ENCODE measurements around the gene SAMD4A.
A peak's percentile ranks its signal among the peaks of the same experiment; 100 is the strongest.
"Not testable (repeated sequence)": the region's sequence is repeated elsewhere in the genome, so short reads cannot be mapped to it uniquely, and the experiment has no call there.

Gene SAMD4A

DNA sequence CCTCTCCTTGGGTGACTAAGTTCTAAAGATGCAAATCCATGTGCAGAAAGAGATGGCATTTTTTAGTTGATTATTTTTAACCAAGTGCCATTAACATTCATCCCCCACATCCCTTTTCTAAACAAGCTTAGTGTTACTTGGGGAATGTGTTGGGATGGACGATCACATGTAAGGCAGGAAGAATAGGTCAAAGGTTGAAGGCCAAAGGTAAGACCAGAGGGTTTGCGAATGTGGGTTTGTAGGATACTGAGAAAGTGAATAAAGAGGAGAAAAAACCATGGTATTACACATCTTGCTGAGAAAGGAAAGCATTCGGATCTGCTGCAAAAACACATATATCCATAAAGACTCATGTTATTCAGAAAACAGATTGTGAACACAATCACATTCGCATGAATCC is 224.1 kb downstream of the SAMD4A start:
- no peak overlapping the region for H3K4me3 Mint-ChIP-seq
- DNase-seq, result no peak
- CTCF ChIA-PET, result no interaction called here
- H3K27ac Mint-ChIP-seq, result no peak overlapping the region
- H3K9me3 Mint-ChIP-seq, result peaks cover 3% of the 10 kb centered on the region
- peaks cover 9% of the 10 kb centered on the region for H3K27me3 Mint-ChIP-seq
- H3K4me1 Mint-ChIP-seq, result no peaks in the 10 kb centered on the region
- H3K36me3 Mint-ChIP-seq, result no peaks in the 10 kb centered on the region

DNA sequence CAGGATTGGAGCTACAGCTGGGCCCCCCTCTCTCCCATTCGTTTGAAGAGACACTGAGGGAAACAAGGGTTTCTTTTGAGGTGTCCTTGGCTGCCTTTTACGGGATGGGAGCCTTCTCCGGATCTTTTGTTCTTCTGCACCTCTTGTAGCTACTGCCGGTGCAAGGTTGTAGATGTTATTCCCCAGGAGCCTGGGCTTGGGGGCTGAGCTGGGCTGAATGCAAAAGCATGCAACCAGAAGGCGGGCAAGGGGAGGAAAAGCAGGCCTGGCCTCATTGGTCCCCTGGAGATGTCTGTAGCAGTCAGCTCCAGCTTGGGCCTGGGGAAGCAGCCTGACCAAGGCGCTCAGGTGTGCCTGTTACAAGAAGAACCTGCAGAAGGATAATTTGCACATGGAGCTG is 225.4 kb downstream of the SAMD4A start:
- peaks cover 3% of the 10 kb centered on the region for H3K9me3 Mint-ChIP-seq
- no peaks in the 10 kb centered on the region for H3K4me1 Mint-ChIP-seq
- CTCF ChIA-PET, result interaction anchor here (1.1 to 3.7 kb wide), 3 partner anchors 8 to 13 kb away, joined by 3 to 17 read pairs (median 4); no protein-coding TSS in a partner anchor

DNA sequence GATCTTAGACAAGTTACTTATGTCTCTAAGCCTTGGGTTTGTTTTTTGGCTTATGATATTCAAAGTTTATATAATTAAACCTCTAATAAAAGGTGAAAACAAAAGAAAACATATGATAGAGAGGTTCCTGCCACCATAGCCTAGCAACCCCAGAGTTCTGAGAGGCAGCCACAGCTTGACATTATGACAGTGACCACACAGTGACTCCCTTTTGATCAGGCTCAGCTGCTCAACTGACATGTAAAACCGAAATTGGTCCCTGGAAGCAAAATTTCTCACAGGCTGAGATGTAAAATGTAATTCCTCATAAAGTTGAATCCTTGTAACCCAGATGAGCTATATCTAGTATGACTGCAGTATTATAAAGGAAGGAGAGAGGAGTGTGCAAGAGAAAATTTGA is 227.2 kb downstream of the SAMD4A start:
- Mint-ChIP-seq H3K36me3 (no peaks in the 10 kb centered on the region), H3K27me3 (peaks cover 26% of the 10 kb centered on the region), H3K4me1 (no peaks in the 10 kb centered on the region), H3K27ac (no peak overlapping the region), H3K4me3 (no peak overlapping the region), H3K9me3 (peaks cover 3% of the 10 kb centered on the region)
- DNase-seq, result no peak
- CTCF ChIA-PET, result interaction anchor here (1.1 to 3.7 kb wide), 4 partner anchors 9 to 20 kb away, joined by 3 to 17 read pairs (median 8); no protein-coding TSS in a partner anchor

More for the DNA sequence above, 225.4 kb downstream of the SAMD4A start:
- Mint-ChIP-seq H3K4me3 (no peak overlapping the region), H3K27me3 (peaks cover 13% of the 10 kb centered on the region), H3K27ac (no peak overlapping the region), H3K36me3 (no peaks in the 10 kb centered on the region)
- DNase-seq, result no peak

DNA sequence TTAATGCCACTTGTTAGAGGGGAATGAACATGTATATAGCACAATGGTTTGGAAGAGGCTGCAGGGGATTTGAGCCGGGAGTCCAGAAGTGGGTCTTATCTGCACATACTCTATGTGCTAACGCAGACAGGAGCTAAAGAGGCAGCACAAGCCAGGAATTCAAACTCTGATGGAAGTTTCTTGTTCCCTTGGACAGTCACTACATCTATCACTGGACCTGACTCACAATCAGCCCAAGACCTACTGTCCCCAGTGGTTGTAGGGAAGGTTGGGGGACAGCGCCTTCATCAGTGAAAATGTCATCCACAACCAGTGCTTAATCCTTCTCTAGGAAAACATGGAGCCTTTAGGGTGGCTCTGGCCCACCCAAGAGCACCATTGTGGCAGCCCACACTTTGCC is 227.9 kb downstream of the SAMD4A start:
- DNase-seq, result no peak
- CTCF ChIA-PET, result interaction anchor here (1.9 to 3.7 kb wide), 3 partner anchors 10 to 21 kb away, joined by 6 to 17 read pairs (median 11); no protein-coding TSS in a partner anchor
- Mint-ChIP-seq H3K9me3 (peaks cover 3% of the 10 kb centered on the region), H3K36me3 (no peaks in the 10 kb centered on the region), H3K4me1 (no peaks in the 10 kb centered on the region), H3K27me3 (peaks cover 29% of the 10 kb centered on the region), H3K4me3 (no peak overlapping the region), H3K27ac (no peak overlapping the region)

DNA sequence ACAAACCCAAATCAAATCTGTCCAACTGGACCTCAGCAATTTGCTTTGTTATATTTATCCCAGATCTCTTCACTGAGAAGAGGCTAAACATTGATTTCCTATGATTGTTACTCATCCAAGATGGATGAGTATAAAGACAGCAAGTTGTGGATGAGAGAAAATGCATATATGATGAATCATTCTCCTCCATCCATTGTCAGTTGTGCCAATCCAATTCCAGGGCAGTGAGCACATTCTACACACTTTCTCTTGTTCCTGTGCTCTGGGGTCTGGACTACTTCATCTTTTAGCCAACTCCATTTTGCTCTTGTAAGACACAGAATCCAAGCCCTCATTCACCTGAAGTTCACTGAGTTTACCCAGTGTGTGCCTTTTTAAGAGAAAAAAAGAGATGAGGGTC is 230.0 kb downstream of the SAMD4A start:
- peaks cover 3% of the 10 kb centered on the region for H3K9me3 Mint-ChIP-seq
- H3K4me1 Mint-ChIP-seq, result no peaks in the 10 kb centered on the region
- peaks cover 42% of the 10 kb centered on the region for H3K27me3 Mint-ChIP-seq
- H3K4me3 Mint-ChIP-seq, result no peak overlapping the region
- H3K27ac Mint-ChIP-seq, result no peak overlapping the region
- no peaks in the 10 kb centered on the region for H3K36me3 Mint-ChIP-seq
- no peak for DNase-seq
- CTCF ChIA-PET, result interaction anchor here (1.1 to 1.4 kb wide), 2 partner anchors 9 to 16 kb away, joined by 3 to 5 read pairs; no protein-coding TSS in a partner anchor

DNA sequence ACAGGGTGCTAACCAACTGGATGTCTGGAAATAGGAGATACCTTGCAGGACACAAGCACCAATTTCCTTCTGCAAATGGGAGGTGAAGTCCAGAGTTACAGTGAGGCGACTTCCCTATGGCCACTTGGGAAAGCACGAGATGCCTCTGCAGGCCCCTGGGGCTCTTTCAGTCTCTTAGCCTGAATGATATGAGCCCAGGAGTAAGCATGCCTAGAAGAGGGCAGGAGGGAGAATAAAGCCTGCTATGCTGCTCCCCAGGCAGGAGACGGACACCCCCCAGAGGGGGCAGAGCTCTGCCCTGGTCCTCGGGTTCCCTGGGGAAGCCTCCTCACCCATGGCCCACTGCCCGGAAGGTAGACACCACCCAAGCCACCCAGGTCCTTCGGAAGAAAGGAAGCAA is 230.6 kb downstream of the SAMD4A start:
- no peak overlapping the region for H3K27ac Mint-ChIP-seq
- no peak overlapping the region for H3K4me3 Mint-ChIP-seq
- no peak for DNase-seq
- CTCF ChIA-PET, result no interaction called here
- H3K4me1 Mint-ChIP-seq, result no peaks in the 10 kb centered on the region
- H3K36me3 Mint-ChIP-seq, result no peaks in the 10 kb centered on the region
- H3K27me3 Mint-ChIP-seq, result peaks cover 47% of the 10 kb centered on the region
- H3K9me3 Mint-ChIP-seq, result peaks cover 3% of the 10 kb centered on the region

DNA sequence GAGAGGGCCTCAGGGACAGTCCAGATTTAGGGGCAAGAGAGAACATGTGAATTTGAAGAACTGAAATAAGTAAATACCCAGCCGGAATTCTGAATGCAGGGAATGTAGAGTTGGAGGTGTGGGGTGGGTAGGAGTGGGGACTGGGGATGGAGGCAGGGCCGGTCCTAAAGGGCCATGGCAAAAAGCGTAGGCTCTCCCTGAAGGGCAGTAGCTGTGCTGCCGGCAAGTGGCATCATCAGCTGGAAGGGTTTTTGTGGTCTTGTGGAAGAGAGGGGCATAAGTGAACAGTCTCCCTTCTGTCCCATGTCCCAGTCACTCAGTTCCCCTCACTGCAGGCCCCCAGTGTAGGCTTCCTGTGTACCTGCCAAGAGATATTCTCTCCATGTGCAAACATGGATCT is 231.1 kb downstream of the SAMD4A start:
- no peak overlapping the region for H3K4me3 Mint-ChIP-seq
- H3K36me3 Mint-ChIP-seq, result no peaks in the 10 kb centered on the region
- no peak for DNase-seq
- CTCF ChIA-PET, result no interaction called here
- H3K27ac Mint-ChIP-seq, result no peak overlapping the region
- peaks cover 3% of the 10 kb centered on the region for H3K9me3 Mint-ChIP-seq
- no peaks in the 10 kb centered on the region for H3K4me1 Mint-ChIP-seq
- peaks cover 52% of the 10 kb centered on the region for H3K27me3 Mint-ChIP-seq

DNA sequence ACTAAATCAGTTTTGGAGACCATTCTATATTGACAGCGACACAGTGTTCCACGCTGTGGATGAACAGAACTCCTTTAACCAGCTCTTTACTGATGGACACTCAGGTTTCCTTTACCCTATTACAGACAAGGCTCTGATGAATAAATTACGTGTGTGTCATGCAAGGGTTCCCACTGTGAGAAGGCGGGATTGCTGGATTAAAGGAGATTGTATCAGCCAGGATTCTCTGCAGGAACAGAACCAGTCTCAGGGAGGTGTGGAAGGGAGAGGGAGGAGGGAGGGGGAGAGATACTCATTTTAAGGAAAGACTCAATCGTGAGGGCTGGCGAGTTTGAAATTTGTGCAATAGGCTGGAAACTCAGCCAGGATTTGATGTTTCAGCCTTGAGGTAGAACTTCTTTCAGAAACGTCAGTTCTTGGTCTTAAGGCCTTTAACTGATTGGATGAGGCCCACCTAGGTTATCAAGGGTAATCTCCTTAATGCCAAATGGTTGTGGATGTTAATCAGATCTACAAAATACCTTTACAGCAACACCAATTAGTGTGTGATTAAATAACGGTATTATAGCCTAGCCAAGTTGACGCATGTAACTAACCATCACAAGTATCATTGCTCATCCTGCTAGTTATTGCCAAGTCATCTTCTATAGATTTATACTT is 231.7 kb downstream of the SAMD4A start:
- H3K27ac Mint-ChIP-seq, result no peak overlapping the region
- H3K4me3 Mint-ChIP-seq, result no peak overlapping the region
- no peaks in the 10 kb centered on the region for H3K4me1 Mint-ChIP-seq
- H3K36me3 Mint-ChIP-seq, result no peaks in the 10 kb centered on the region
- DNase-seq, result no peak
- peaks cover 55% of the 10 kb centered on the region for H3K27me3 Mint-ChIP-seq
- H3K9me3 Mint-ChIP-seq, result peaks cover 3% of the 10 kb centered on the region
- CTCF ChIA-PET, result no interaction called here

DNA sequence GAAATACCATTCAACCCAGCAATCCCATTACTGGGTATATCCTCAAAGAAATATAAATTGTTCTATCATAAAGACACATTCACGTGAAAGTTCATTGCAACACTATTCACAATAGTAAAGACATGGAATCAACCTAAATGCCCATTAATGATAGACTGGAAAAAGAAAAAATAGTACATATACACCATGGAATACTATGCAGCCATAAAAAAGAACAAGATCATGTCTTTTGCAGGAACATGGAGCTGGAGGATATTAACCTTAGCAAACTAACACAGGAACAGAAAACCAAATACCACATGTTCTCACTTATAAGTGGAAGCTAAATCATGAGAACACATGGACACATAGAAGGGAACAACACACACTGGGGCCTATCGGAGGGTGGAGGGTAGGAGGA is 234.6 kb downstream of the SAMD4A start:
- H3K27ac Mint-ChIP-seq, H3K36me3 Mint-ChIP-seq, H3K4me1 Mint-ChIP-seq, H3K9me3 Mint-ChIP-seq, DNase-seq, H3K4me3 Mint-ChIP-seq: not testable (repeated sequence)
- peaks cover 69% of the 10 kb centered on the region for H3K27me3 Mint-ChIP-seq
- CTCF ChIA-PET, result interaction anchor here (1.0 to 1.4 kb wide), 2 partner anchors 27 to 225 kb away, joined by 4 to 5 read pairs; no protein-coding TSS in a partner anchor

DNA sequence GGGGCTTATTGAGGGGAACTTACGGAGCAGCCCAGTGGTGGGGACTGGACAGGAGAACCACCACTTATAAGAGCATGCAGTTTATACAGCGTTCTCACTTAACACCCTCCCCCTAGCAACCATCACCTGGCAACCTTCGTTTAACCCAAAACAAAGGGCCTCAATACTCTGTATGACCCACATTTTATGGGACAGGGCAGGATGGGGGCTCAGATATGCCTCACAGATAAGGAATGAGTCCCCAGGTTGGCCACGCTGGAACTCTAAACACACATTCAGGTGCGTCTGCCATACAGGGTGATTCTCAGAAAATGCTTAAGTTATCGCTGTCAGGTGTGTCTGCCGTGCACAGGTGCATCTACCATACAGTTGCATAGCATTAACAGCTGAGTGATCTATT is 236.5 kb downstream of the SAMD4A start:
- Mint-ChIP-seq H3K4me3 (no peak overlapping the region), H3K27me3 (peaks cover 69% of the 10 kb centered on the region), H3K36me3 (no peaks in the 10 kb centered on the region), H3K27ac (no peak overlapping the region), H3K9me3 (no peaks in the 10 kb centered on the region), H3K4me1 (peaks cover 4% of the 10 kb centered on the region)
- no peak for DNase-seq
- CTCF ChIA-PET, result interaction anchor here (1.2 to 6.7 kb wide), 4 partner anchors 28 to 252 kb away, joined by 3 to 62 read pairs (median 27); partner anchors contain the start of gene SAMD4A

DNA sequence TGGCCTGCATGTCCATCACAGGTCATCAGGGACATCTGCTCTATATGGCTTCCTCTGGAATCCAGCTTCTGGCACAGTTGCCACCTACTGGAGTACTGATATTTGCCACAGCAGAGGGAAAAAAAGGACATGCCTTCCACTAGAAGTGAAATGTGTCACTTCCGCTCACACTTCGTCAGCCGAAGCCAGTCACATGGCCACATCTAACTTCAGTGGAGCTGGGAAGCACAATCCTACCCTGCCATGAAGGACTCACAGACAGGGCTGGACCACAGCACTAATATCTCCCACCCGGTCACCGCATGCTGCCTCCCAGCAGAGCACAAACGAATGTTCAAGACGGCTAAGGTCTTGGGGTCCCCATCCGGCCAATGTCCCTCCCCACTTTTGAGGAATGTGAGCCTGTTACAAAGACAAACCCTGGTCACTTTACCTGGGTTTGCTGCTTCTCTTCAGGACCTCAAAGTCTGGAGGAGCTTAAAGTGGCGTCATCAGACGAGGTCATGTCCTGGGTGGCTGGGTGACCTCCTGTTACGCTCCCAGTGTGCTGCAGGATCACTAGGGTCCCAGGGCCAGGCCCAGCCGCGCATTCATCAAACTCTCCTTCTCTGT is 237.1 kb downstream of the SAMD4A start:
- Mint-ChIP-seq H3K4me3 (no peak overlapping the region), H3K27me3 (peaks cover 67% of the 10 kb centered on the region), H3K36me3 (no peaks in the 10 kb centered on the region), H3K27ac (no peak overlapping the region), H3K9me3 (no peaks in the 10 kb centered on the region), H3K4me1 (peaks cover 4% of the 10 kb centered on the region)
- CTCF ChIA-PET, result interaction anchor here (0.9 to 6.7 kb wide), 6 partner anchors 19 to 253 kb away, joined by 3 to 62 read pairs (median 6); partner anchors contain the start of gene SAMD4A
- no peak for DNase-seq

DNA sequence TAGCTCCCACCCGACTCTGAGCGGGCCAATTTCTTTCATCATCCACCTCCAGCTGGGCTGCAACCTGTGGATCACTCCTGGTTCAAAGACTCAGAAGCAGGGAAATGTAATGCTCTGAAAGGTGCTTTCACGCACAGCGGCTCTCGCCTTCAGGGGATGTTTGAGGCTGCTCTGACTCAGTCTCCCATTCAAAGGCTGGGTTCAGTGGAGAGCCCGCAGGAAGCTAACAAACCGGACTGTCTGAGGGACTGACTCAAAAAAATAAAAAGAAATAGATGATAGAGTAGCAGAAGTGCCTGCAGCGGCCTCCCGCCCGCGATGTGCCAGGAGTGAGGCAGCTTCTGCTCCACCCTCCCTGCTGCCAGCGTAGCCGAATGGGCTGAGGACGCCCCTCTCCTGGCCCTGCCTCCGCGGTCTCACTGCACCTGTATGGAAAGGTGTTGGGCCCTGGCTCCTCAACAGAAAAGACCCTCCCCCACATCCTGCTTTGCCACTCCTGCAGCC is 237.7 kb downstream of the SAMD4A start:
- peaks cover 67% of the 10 kb centered on the region for H3K27me3 Mint-ChIP-seq
- no peak overlapping the region for H3K4me3 Mint-ChIP-seq
- DNase-seq, result no peak
- peaks cover 4% of the 10 kb centered on the region for H3K4me1 Mint-ChIP-seq
- H3K36me3 Mint-ChIP-seq, result no peaks in the 10 kb centered on the region
- CTCF ChIA-PET, result interaction anchor here (0.7 to 6.7 kb wide), 10 partner anchors 11 to 1266 kb away, joined by 3 to 62 read pairs (median 4); partner anchors contain the start of gene SAMD4A
- H3K27ac Mint-ChIP-seq, result no peak overlapping the region
- H3K9me3 Mint-ChIP-seq, result no peaks in the 10 kb centered on the region

DNA sequence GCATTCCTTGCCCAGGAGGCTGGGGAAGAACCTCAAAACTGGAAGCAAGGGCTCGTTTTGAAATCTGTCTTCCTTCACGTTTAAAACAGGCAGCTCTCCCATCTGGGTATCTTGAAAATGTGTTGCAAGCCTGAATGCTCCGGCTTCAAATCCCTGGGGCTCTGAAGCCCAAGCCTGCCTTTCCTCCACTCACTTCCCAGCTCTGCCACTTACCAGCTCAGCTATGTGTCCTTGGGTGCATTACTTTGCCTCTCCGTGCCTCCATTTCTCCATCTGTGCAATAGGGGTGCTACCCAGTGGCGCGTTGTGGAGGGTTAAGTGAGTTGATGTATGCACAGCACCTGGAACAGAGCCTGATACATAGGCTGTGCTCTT is 238.1 kb downstream of the SAMD4A start:
- CTCF ChIA-PET, result interaction anchor here (0.7 to 6.7 kb wide), 10 partner anchors 12 to 1267 kb away, joined by 3 to 62 read pairs (median 4); partner anchors contain the start of gene SAMD4A
- peaks cover 62% of the 10 kb centered on the region for H3K27me3 Mint-ChIP-seq
- no peak overlapping the region for H3K4me3 Mint-ChIP-seq
- DNase-seq, result no peak
- H3K36me3 Mint-ChIP-seq, result no peaks in the 10 kb centered on the region
- H3K9me3 Mint-ChIP-seq, result no peaks in the 10 kb centered on the region
- no peak overlapping the region for H3K27ac Mint-ChIP-seq
- peaks cover 4% of the 10 kb centered on the region for H3K4me1 Mint-ChIP-seq

DNA sequence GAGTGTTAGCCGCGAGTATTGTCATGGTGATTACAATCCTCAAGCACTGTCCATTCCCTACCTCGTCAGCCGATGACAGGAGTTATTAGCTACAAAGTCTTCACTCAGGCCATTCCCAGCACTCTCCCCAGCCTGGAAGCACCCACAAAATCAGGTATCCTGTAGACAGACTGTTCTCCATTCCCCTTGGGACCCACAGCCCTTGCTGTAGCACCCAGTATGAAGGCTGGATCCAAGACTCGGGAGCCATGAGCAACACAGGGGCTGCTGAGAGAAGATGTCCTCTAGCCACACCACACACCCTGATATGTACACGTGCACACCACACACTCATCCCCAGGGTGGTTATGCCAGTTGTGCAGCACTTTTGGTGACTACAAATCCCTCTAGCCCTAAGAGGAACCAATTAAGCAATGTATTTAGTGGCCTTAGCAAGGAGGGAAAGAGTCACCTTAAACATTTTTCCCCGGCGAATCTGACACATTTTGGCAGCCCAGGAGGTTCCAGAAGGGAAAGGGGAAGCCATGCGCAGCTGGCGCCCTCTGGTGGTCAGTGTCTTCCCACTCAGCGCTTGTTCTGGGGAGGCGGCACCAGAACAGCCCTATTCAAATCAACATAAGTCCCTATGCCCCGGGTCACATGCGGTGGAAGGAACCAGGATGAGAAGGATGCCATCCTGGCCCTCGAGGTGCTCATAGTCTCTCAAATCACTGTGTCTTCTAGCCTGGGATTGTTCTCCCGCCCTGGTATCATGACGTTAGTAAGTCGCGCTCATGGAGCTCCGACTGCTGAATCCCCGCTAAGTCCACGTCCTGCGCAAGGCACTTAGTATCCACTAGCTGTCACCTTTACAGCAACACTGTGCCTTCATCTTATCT is 238.8 kb downstream of the SAMD4A start:
- peak; percentile 85 for DNase-seq
- Mint-ChIP-seq H3K27ac (no peak overlapping the region), H3K9me3 (no peaks in the 10 kb centered on the region), H3K36me3 (no peaks in the 10 kb centered on the region), H3K4me3 (no peak overlapping the region), H3K27me3 (peaks cover 56% of the 10 kb centered on the region), H3K4me1 (peaks cover 4% of the 10 kb centered on the region)
- CTCF ChIA-PET, result interaction anchor here (0.6 to 6.7 kb wide), 17 partner anchors 9 to 1916 kb away, joined by 3 to 62 read pairs (median 4); partner anchors contain the start of gene SAMD4A

Data from activated naive CD4-positive, alpha-beta T cell treated with anti-CD3 and anti-CD28 coated beads, Interleukin-2, amount 10 ng/mL, durations not matched to agents 7 days and 5 days (primary cell).